Inflammatory macrophage treated with lipopolysaccharide for 4 hours (primary cell): ENCODE data around the gene SPDL1.

Experiments used
- DNase-seq: peaks from one replicate; pipeline ENCODE4 v3.0.0-alpha.2; 2020

Gene SPDL1

GRCh38 chr5:169583424-169584220 is at the start of gene SPDL1:
Gene SPDL1 (plus strand): TSS chr5:169583773. CDS start chr5:169588417, 4,644 bp downstream.
- DNase-seq = peak; percentile 96

DNA sequence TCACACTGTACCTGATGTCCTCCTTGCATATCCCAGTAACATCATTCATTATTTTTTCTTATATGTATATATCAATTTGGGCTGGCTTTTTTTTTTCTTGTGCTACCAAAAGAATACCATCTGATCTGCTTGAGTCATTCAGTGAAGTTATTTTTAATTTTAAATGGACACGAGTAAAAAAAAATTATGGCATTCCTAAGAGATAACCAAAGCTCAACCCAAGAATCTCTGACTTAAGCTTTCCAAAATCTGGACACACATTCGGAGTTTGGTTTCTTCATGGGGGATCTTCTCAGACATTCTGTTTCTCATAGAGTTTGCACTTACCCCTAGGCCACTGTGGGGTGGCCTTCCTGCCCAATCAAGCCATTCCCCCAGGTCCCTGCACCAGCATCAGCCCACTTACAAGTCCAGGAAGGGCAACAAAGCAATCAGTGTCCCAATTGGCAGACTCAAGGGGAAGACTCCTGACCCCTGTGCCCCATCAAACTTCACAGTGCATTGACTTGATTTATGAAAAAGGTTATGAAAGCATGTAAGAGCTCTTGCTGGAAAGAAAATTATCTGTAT is 49.2 kb upstream of the SPDL1 start:
- no peak for DNase-seq

- DNase-seq = no peak
These were observed 48.6 kb upstream of the SPDL1 start for GRCh38 chr5:169534939-169535338.

DNA sequence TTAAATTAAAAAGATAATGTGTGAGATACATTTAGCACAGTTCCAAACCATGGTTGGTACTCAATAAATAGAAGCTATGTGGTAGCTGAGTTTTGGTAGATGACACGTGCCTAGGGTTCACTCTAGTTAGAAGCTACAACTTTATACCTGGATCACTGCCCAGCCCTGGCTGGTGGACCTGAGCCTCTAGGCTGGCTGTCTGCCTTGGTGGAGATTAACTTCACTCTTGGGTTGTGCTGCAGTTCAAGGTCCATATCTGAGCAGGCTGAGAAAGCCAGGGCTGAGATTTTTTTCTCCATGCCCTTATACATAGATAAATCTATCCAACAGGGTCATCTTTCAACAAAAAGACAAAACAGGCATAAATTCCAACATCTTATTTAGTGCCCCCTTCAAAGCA is 44.6 kb upstream of the SPDL1 start:
- DNase-seq = no peak

DNA sequence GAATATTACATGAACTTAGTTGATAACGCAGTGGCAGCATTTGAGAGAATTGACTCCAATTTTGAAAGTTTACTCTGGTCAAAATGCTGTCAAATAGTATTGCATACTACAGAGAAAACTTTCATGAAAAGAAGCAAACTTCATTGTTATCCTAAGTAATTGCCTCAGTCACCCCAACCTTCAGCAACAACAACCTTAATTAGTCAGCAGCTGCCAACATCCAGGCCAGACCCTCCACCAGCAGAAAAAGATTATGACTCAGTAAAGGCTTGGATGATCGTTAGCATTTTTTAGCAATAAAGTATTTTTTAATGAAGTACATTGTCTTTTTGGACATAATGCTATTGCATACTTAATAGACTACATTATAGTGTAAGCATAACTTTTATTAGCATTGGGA is 40.8 kb upstream of the SPDL1 start:
- DNase-seq = no peak

- DNase-seq = no peak
These were observed 39.2 kb upstream of the SPDL1 start for GRCh38 chr5:169544264-169544950.

DNA sequence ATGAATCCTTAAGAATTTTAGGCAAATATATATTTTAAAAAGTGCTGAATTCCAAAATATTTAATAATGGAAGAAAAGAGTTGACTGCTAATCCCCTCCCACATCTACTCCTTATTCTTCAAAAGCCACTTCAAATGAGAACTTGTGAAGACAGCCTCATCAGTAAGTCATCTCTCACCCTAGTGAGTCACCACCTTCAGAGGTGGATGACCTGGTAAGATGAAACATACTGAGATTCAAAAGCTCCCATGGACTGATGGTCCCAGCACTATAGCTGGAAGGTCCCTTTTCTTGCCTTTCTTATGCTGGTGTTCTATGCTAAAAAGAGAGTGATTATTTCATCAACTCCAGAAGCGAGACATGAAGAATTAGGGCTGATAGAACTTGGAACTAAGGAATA is 37.8 kb upstream of the SPDL1 start:
- no peak for DNase-seq

- no peak for DNase-seq
These were observed 37.2 kb upstream of the SPDL1 start for GRCh38 chr5:169546346-169546745.

DNA sequence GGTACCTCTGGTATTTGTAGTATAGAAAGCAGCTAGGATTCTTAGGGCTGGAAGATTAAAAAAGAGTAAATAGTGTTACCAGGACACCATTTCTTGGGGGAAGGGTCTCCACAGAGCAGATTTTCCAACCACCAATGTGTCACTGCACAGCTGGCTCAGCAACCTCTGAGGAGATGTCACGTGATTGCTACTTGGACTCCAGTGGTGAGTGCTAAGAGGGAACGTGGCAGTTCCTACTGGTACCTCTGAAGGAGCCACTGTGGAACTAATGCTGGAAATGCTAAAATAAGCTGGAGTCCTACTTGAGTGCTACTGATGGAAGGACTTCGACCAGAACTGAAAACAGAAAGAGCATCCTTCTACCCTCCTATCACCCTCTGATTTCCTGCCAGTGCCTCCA is 36.1 kb upstream of the SPDL1 start:
- no peak for DNase-seq

GRCh38 chr5:169548315-169548714 is 35.3 kb upstream of the SPDL1 start:
- peak; percentile 2 for DNase-seq

- no peak for DNase-seq
These were observed 34.0 kb upstream of the SPDL1 start for GRCh38 chr5:169549453-169550100.

GRCh38 chr5:169550227-169550626 is 33.3 kb upstream of the SPDL1 start:
- DNase-seq = no peak

DNA sequence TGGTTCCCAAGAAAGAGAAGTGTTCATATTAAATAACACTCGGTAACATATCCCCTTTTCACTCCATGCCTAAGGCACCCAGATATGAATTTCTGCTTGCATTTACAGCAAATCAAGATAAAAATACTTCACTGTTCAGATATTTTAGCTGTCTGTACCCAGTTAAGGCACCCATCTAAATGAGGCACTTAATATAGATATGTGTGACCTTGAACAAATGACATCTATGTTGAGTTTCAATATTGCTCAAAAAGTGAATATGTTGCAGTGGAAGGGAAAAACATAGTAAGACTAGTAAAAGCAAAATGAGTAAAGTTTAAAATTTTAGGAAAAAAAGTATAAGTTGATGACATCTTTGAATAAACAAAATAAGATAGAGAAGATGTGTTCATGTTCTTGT is 32.4 kb upstream of the SPDL1 start:
- DNase-seq = no peak

DNA sequence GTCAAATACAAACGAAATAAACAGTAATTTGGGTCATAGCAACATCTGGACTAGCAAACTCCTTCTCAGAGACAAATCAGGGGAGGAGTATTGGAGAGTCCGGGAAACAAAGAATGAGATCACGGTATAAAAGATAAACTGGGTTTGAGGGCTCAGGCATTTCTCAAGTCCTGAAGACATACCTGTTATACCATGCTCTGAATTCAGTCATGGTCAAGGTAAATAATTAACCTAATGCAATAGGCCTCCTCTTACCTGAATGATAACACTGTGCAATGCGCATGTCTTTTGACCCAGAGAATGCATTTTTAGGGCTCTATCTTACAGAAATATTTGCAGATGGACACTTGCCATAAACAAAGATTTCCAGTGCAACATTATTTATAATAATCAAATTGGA is 31.9 kb upstream of the SPDL1 start:
- no peak for DNase-seq

GRCh38 chr5:169554251-169554650 is 29.3 kb upstream of the SPDL1 start:
- no peak for DNase-seq

DNA sequence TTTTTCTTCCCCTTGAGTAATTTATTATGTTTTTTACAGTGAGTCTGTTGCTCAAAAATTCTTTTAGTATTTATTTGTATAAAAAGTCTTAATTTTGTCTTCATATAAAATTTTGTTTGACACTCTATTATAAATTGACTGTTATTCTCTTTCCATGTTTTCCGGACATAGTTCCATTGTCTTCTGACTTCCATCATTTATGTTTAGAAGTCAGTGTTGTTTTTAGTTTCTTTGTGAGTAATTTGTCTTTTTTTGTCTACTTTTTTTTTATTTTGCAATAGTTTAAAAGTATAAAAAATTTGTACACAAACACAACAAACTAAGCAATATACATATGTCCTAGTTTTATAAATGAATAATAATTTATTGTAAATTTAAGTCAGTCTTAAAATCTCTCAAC is 25.7 kb upstream of the SPDL1 start:
- no peak for DNase-seq

DNA sequence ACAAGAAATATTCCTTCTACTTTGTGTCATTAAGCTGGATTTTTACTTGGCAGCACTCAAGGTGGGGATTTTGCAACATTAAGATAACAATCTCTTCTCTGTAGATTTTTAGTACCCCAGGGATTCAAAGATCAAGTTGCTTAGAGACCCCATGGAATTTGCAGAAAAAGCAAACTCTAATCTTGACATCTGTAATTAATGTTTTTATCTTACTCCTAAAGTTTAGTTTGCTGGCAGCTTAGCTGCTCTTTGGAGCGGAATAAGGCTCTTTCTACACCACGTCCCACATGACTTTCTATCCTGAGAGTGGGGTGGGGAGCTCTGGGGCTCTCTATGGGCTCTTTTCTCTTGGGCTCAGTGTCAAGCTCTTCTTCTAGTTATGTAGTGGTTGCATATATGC is 21.7 kb upstream of the SPDL1 start:
- no peak for DNase-seq

- no peak for DNase-seq
These were observed 20.2 kb upstream of the SPDL1 start for GRCh38 chr5:169563369-169563768.

DNA sequence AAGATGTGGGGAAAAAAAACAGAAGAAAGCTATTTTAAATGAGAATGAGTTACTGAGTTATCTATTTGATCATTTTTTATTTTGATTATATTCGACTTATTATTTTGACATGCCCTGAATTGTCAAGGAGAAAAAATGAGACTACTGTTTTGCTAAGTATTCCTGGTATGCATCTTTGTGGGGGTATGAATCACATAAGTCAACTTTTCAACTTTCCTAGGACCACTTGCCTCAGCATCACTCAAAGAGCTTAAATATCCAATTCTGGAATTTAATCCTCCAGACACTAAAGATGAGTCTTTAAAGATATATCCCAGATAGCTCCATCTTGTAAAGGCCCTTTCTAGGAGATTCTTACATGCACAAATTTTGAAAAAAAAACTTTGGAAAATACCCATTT is 17.4 kb upstream of the SPDL1 start:
- no peak for DNase-seq

- no peak for DNase-seq
These were observed 16.5 kb upstream of the SPDL1 start for GRCh38 chr5:169567079-169567478.

DNA sequence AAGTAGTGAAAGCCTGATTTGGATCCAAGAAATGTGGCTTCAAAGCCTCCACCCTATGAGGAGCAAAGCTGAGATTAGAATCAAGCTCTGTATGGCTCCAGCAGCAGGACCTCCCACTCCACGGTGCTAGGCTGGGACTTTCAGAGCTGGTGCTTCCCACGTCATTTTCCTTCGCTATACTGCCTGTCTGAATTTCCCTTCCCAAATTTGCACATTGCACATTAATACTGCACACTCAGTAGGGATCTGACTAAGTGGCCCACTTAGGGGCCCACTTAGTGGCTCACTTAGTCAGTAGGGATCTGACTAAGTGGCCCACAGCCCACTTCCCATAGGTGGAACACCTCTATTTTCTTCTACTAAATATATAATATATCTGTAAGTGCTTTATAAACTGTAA is 14.1 kb upstream of the SPDL1 start:
- no peak for DNase-seq

GRCh38 chr5:169571355-169571754 is 12.2 kb upstream of the SPDL1 start:
- DNase-seq = no peak

DNA sequence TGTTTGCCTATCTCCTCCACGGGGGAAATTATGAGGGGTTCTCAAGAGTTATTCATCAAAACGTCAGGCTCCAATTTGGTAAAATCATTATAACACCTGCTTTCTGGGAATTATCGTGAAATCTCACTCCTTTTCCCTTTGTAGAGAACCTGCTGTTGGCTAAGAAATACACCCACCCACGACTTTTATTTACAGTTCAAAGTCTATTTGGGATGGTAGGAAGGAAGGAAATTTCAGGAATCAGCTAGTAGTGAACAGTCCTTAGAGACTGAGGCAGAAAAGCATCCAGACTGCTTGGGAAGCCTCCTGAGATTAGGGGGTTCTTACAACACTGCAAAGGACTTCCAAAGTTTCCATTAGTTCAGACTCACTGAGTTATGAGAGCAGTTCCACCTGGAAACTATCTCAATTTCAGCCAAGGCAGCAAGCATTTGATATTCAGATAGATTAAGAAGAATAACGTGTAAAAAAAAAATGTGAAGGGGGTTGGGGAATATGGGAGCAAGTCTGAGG is 9.4 kb upstream of the SPDL1 start:
- DNase-seq = no peak

- no peak for DNase-seq
These were observed 7.4 kb upstream of the SPDL1 start for GRCh38 chr5:169576181-169576598.
